ENCODE results near the gene ABLIM1.

- TF ChIP-seq CTCF (IDR thresholded peaks at IDR 0.05) (no peak), POLR2A (IDR thresholded peaks at IDR 0.05) (no peak)
Measured at GRCh38 chr10:114402871-114403540, 255.1 kb downstream of the ABLIM1 start.
